Testis (tissue), 2 donors: ENCODE results near the gene G6PC1.
"Not testable (repeated sequence)": the region's sequence is repeated elsewhere in the genome, so short reads cannot be mapped to it uniquely, and the experiment has no call there.

Experiments
- POLR2A ChIP-seq: fragments of 450-650 bp; IDR thresholded peaks from one replicate; pipeline ENCODE4 v1.6.1; 2017; ENCODE audit warnings: antibody characterized with exemption, mild to moderate bottlenecking, moderate library complexity
- TF ChIP-seq, protein P1 (sequence below), 3 experiments: fragments of 450-650 bp in 2 of 3; fragments of 200-600 bp in 1 of 3; sonication (generic) in 1 of 3; IDR thresholded peaks; one replicate each; pipeline ENCODE4 v1.5.1; 2016 to 2019; ENCODE audit warnings: antibody characterized with exemption in 3 of 3, mild to moderate bottlenecking in 2 of 3, moderate library complexity in 1 of 3

DNA sequence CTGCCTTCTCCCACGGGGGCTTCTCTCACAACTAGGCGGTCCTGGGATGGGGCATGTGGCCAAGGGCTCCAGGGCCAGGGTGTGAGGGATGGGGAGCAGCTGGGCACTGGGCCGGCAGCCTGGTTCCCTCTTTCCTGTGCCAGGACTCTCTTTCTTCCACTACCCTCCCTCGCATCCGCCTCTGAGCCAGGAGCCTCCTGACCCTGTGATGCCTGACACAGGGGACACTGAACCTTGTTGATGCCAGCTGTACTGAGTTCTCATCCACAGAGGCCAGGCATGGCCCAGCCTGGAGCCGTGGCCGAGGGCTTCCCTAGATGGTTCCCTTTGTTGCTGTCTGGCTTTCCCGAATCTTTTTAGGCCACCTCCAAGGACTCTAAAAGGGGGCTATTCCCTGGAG, 44.1 kb upstream of the G6PC1 start:
- TF ChIP-seq, protein P1, sequence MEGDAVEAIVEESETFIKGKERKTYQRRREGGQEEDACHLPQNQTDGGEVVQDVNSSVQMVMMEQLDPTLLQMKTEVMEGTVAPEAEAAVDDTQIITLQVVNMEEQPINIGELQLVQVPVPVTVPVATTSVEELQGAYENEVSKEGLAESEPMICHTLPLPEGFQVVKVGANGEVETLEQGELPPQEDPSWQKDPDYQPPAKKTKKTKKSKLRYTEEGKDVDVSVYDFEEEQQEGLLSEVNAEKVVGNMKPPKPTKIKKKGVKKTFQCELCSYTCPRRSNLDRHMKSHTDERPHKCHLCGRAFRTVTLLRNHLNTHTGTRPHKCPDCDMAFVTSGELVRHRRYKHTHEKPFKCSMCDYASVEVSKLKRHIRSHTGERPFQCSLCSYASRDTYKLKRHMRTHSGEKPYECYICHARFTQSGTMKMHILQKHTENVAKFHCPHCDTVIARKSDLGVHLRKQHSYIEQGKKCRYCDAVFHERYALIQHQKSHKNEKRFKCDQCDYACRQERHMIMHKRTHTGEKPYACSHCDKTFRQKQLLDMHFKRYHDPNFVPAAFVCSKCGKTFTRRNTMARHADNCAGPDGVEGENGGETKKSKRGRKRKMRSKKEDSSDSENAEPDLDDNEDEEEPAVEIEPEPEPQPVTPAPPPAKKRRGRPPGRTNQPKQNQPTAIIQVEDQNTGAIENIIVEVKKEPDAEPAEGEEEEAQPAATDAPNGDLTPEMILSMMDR (IDR thresholded peaks at IDR 0.05) = not testable (repeated sequence)
- not testable (repeated sequence) for TF ChIP-seq POLR2A
